Activated T-helper 1 cell treated with anti-CD3 and anti-CD28 coated beads, Interleukin-2, amount 50 U/mL, for 16 hours (primary cell): ENCODE measurements around the gene RERE.

Source experiments
- DNase-seq, 2 donors: peaks; one replicate each; pipeline ENCODE4 v3.0.0-alpha.2; 2020; ENCODE audit warnings: low read depth in 1 of 2, low spot score in 1 of 2

RERE gene

GRCh38 chr1:8552820-8553397, 264.5 kb downstream of the RERE start:
- DNase-seq, result no peak

- DNase-seq, result no peak
Measured at GRCh38 chr1:8551613-8552489, 265.6 kb downstream of the RERE start.

- no peak for DNase-seq
Measured at GRCh38 chr1:8551057-8551456, 266.4 kb downstream of the RERE start.

- no peak for DNase-seq
Measured at GRCh38 chr1:8547791-8548190, 269.6 kb downstream of the RERE start.

GRCh38 chr1:8545078-8545477, 272.4 kb downstream of the RERE start:
- no peak for DNase-seq

- no peak for DNase-seq
Measured at GRCh38 chr1:8544644-8545043, 272.8 kb downstream of the RERE start.

GRCh38 chr1:8543965-8544364, 273.5 kb downstream of the RERE start:
- DNase-seq, result no peak

- no peak for DNase-seq
Measured at GRCh38 chr1:8541961-8542521, 275.4 kb downstream of the RERE start.

GRCh38 chr1:8540971-8541370, 276.5 kb downstream of the RERE start:
- DNase-seq, result no peak

- DNase-seq, result no peak
Measured at GRCh38 chr1:8540261-8540941, 277.0 kb downstream of the RERE start.

GRCh38 chr1:8539683-8540082, 277.8 kb downstream of the RERE start:
- no peak for DNase-seq

GRCh38 chr1:8538502-8538901, 278.9 kb downstream of the RERE start:
- DNase-seq, result no peak

- no peak for DNase-seq
Measured at GRCh38 chr1:8537991-8538390, 279.4 kb downstream of the RERE start.

- no peak for DNase-seq
Measured at GRCh38 chr1:8536515-8536914, 280.9 kb downstream of the RERE start.

GRCh38 chr1:8533907-8534306, 283.5 kb downstream of the RERE start:
- no peak for DNase-seq

- no peak for DNase-seq
Measured at GRCh38 chr1:8533124-8533523, 284.3 kb downstream of the RERE start.

GRCh38 chr1:8529901-8530300, 287.5 kb downstream of the RERE start:
- no peak for DNase-seq

- DNase-seq, result no peak
Measured at GRCh38 chr1:8527941-8528340, 289.5 kb downstream of the RERE start.

- peak; percentile 24 to 44 for DNase-seq
Measured at GRCh38 chr1:8525558-8526275, 291.7 kb downstream of the RERE start.

- no peak for DNase-seq
Measured at GRCh38 chr1:8525216-8525557, 292.3 kb downstream of the RERE start.

- DNase-seq, result no peak
Measured at GRCh38 chr1:8524627-8525157, 292.7 kb downstream of the RERE start.
